ENCODE data around the gene C4orf50.
"Not testable (repeated sequence)": the region's sequence is repeated elsewhere in the genome, so short reads cannot be mapped to it uniquely, and the experiment has no call there.

C4orf50 gene

GRCh38 chr4:5965225-5965624 lies 53.0 kb downstream of the C4orf50 start:
- DNase-seq = no peak

- DNase-seq = no peak
These were observed 54.2 kb downstream of the C4orf50 start for GRCh38 chr4:5964030-5964429.

GRCh38 chr4:5963611-5964010 lies 54.6 kb downstream of the C4orf50 start:
- DNase-seq = no peak

GRCh38 chr4:5962416-5962815 lies 55.8 kb downstream of the C4orf50 start:
- DNase-seq = peak in 1 of 14 donors; percentile 50

- no peak for DNase-seq
These were observed 57.9 kb downstream of the C4orf50 start for GRCh38 chr4:5960252-5960880.

- no peak for DNase-seq
These were observed 58.8 kb downstream of the C4orf50 start for GRCh38 chr4:5959211-5959982.

- DNase-seq = no peak
These were observed 60.0 kb downstream of the C4orf50 start for GRCh38 chr4:5958199-5958735.

- DNase-seq = no peak
These were observed 61.2 kb downstream of the C4orf50 start for GRCh38 chr4:5957076-5957475.

GRCh38 chr4:5956285-5957021 lies 61.8 kb downstream of the C4orf50 start:
- DNase-seq = peak in 7 of 14 donors; percentile 7 to 30 (median 26)

GRCh38 chr4:5955856-5956255 lies 62.4 kb downstream of the C4orf50 start:
- DNase-seq = no peak

GRCh38 chr4:5955201-5955821 lies 62.9 kb downstream of the C4orf50 start:
- no peak for DNase-seq

GRCh38 chr4:5954056-5954760 lies 64.0 kb downstream of the C4orf50 start:
- no peak for DNase-seq

GRCh38 chr4:5952975-5953951 lies 65.0 kb downstream of the C4orf50 start:
- DNase-seq = no peak

GRCh38 chr4:5952286-5952974 lies 65.8 kb downstream of the C4orf50 start:
- DNase-seq = no peak

GRCh38 chr4:5946653-5947052 lies 71.6 kb downstream of the C4orf50 start:
- not testable (repeated sequence) for DNase-seq

GRCh38 chr4:5945936-5946335 lies 72.3 kb downstream of the C4orf50 start:
- no peak for DNase-seq

GRCh38 chr4:5945171-5945570 lies 73.1 kb downstream of the C4orf50 start:
- no peak for DNase-seq

- DNase-seq = no peak
These were observed 74.7 kb downstream of the C4orf50 start for GRCh38 chr4:5943561-5943960.

- DNase-seq = no peak
These were observed 75.3 kb downstream of the C4orf50 start for GRCh38 chr4:5942947-5943346.

- no peak for DNase-seq
These were observed 76.6 kb downstream of the C4orf50 start for GRCh38 chr4:5941601-5942000.
